K562 (cell line): ENCODE data around the gene CARD11. TPM values are rescaled to one million over a fixed set of nuclear protein-coding genes. Genes with fewer than 3 reads are reported as not detected.

ENCODE experiments used
- ATAC-seq: fragments of 200-7000 bp; cut with Tn5 transposase; 3 replicates; pipeline ENCODE4 v1.9.1; 2020; ENCODE audit warnings: moderate library complexity
- BruUV-seq: library from RNA; stranded (reverse); fragments of 400-500 nt; replicated peaks from 2 replicates; lab custom pipeline; 2021; lab: Mats Ljungman, UMichigan
- CTCF ChIA-PET: fragments of 300-600 bp; formaldehyde crosslinking; extraction: SDS; loops from one replicate; lab custom pipeline; 2021; ENCODE audit warnings: low intra/inter-chr PET ratio; lab: Yijun Ruan, JAX
- POLR2A ChIA-PET: fragments of 300-600, 350-650 bp; sonication (Branson Sonifier 250); formaldehyde crosslinking; extraction: SDS; loops from one replicate; lab custom pipeline; 2021; ENCODE audit warnings: antibody characterized with exemption, inconsistent platforms; lab: Yijun Ruan, JAX
- DNase-seq, 4 experiments: peaks; one replicate each; pipeline versions ENCODE4 v3.0.0 to v3.0.0-alpha.2; 2011 to 2018; ENCODE audit warnings: low spot score in 3 of 4, mixed read lengths in 3 of 4; ENCODE audit errors: extremely low read depth in 1 of 4
- FAIRE-seq: peaks from 2 replicates; lab custom pipeline; 2011; peaks lifted over from hg19 to GRCh38; lab: Jason Lieb, UNC
- H2AFZ ChIP-seq: 2 replicates; pipeline ENCODE4 v1.6.0; 2011; ENCODE audit warnings: low read depth, low read length, control low read depth, inconsistent platforms
- H3K27ac ChIP-seq: fragments of 200-600 bp; 3 replicates; pipeline ENCODE4 v1.8.0; 2011; ENCODE audit warnings: low read depth, mild to moderate bottlenecking, control low read depth, inconsistent platforms, low read length, moderate library complexity, mixed read lengths; ENCODE audit errors: extremely low read depth
- H3K27me3 ChIP-seq, 2 experiments: fragments of 300-600 bp in 1 of 2; 2 replicates in 1 of 2; 3 replicates in 1 of 2; pipeline versions ENCODE4 v1.6.0 to v1.8.0; 2011; ENCODE audit warnings: inconsistent platforms in 2 of 2, low read length in 2 of 2, mild to moderate bottlenecking in 1 of 2, mixed read lengths in 1 of 2, moderate library complexity in 1 of 2; ENCODE audit not compliant: control insufficient read depth in 2 of 2, insufficient read depth in 2 of 2
- H3K36me3 ChIP-seq: fragments of 300-600 bp; 3 replicates; pipeline ENCODE4 v1.8.0; 2011; ENCODE audit warnings: mild to moderate bottlenecking, low read length, inconsistent platforms; ENCODE audit not compliant: control insufficient read depth, insufficient read depth
- H3K4me1 ChIP-seq, 2 experiments: fragments of 200-600 bp in 1 of 2; replicated peaks in 1 of 2; 2 replicates in 1 of 2; 3 replicates in 1 of 2; pipeline versions ENCODE4 v1.5.1 to v1.8.0; 2011; ENCODE audit warnings: inconsistent platforms in 2 of 2, low read length in 2 of 2, mild to moderate bottlenecking in 1 of 2, mixed read lengths in 1 of 2, moderate library complexity in 1 of 2; ENCODE audit not compliant: control insufficient read depth in 2 of 2, insufficient read depth in 2 of 2
- H3K4me2 ChIP-seq: 2 replicates; pipeline ENCODE4 v1.6.1; 2011; ENCODE audit warnings: low read length, control low read depth, inconsistent platforms, mixed read lengths; ENCODE audit not compliant: insufficient read depth
- H3K4me3 ChIP-seq: fragments of 200-600 bp; sonication (generic), shearing (Covaris generic); 2 replicates; pipeline ENCODE4 v1.5.1; 2016; ENCODE audit warnings: control low read depth, inconsistent platforms
- H3K79me2 ChIP-seq: fragments of 200-600 bp; 3 replicates; pipeline ENCODE4 v1.8.0; 2011; ENCODE audit warnings: low read length, inconsistent platforms; ENCODE audit not compliant: control insufficient read depth, insufficient read depth
- H3K9ac ChIP-seq, 2 experiments: 2 replicates each; pipeline versions ENCODE4 v1.6.0 to v1.6.1; 2011; ENCODE audit warnings: low read depth in 2 of 2, low read length in 2 of 2, control low read depth in 1 of 2, inconsistent platforms in 1 of 2, mild to moderate bottlenecking in 1 of 2, mixed read lengths in 1 of 2; ENCODE audit not compliant: insufficient read depth in 1 of 2
- H3K9me1 ChIP-seq: one replicate; pipeline ENCODE4 v1.6.0; 2011; ENCODE audit warnings: inconsistent platforms, mild to moderate bottlenecking, low read length, moderate library complexity; ENCODE audit not compliant: control insufficient read depth, insufficient read depth
- H3K9me3 ChIP-seq: replicated peaks from 2 replicates; pipeline ENCODE4 v1.5.1; 2011; ENCODE audit warnings: low read depth, low read length, inconsistent platforms; ENCODE audit not compliant: control insufficient read depth, insufficient read depth
- H4K20me1 ChIP-seq: replicated peaks from 2 replicates; pipeline ENCODE4 v1.6.1; 2011; ENCODE audit warnings: low read length, inconsistent platforms, mixed read lengths; ENCODE audit not compliant: control insufficient read depth, insufficient read depth
- DMBX1 ChIP-seq: fragments of 250-450 bp; sonication (Bioruptor Pico); IDR thresholded peaks from 2 replicates; pipeline ENCODE4 v1.8.0; 2022; ENCODE audit warnings: inconsistent platforms, mild to moderate bottlenecking, moderate library complexity, borderline replicate concordance
- EGR1 ChIP-seq: fragments of 450-650 bp; conservative IDR thresholded peaks from 2 replicates; pipeline ENCODE4 v1.6.1; 2017; ENCODE audit warnings: mild to moderate bottlenecking
- EWSR1 ChIP-seq: fragments of 450-650 bp; IDR thresholded peaks from 2 replicates; pipeline ENCODE4 v1.6.1; 2018; ENCODE audit warnings: borderline replicate concordance, mild to moderate bottlenecking, low read depth, moderate library complexity; ENCODE audit not compliant: partially characterized antibody
- MCM5 ChIP-seq: fragments of 450-650 bp; IDR thresholded peaks from 2 replicates; pipeline ENCODE4 v1.6.1; 2016; ENCODE audit warnings: low read depth
- NRF1 ChIP-seq, 2 experiments: fragments of 450-650 bp; IDR thresholded peaks in 1 of 2; conservative IDR thresholded peaks in 1 of 2; 2 replicates each; pipeline ENCODE4 v1.6.1; 2014; ENCODE audit warnings: mild to moderate bottlenecking in 2 of 2
- PCBP1 ChIP-seq: fragments of 200-400 bp; formaldehyde crosslinking; IDR thresholded peaks from 2 replicates; pipeline ENCODE4 v1.6.1; 2018; ENCODE audit warnings: mild to moderate bottlenecking, low read depth, low read length; ENCODE audit not compliant: poor library complexity, severe bottlenecking
- REST ChIP-seq, 2 experiments: fragments of 450-650 bp; formaldehyde crosslinking in 1 of 2; IDR thresholded peaks; 2 replicates each; pipeline versions ENCODE4 v1.4.0 to v1.6.1; 2014 to 2020; ENCODE audit warnings: mild to moderate bottlenecking in 2 of 2, borderline replicate concordance in 1 of 2, low read depth in 1 of 2
- RFX1 ChIP-seq: fragments of 450-650 bp; IDR thresholded peaks from 2 replicates; pipeline ENCODE4 v1.6.1; 2016; ENCODE audit warnings: mild to moderate bottlenecking, moderate library complexity
- TBP ChIP-seq: optimal IDR thresholded peaks from 2 replicates; pipeline ENCODE3; 2011; ENCODE audit warnings: low read depth, low read length, improper control_type of control experiment
- ZFP1 ChIP-seq: fragments of 450-650 bp; formaldehyde crosslinking; IDR thresholded peaks from 2 replicates; pipeline ENCODE4 v1.4.0; 2020; ENCODE audit warnings: mild to moderate bottlenecking, mixed read lengths
- ZNF384 ChIP-seq: IDR thresholded peaks from 2 replicates; pipeline ENCODE4 v1.6.1; 2012; ENCODE audit warnings: low read depth, low read length, improper control_type of control experiment
- WGBS: fragments of 100-300 bp; shearing (Covaris generic); methylation state at CpG from one replicate; pipeline ENCODE4 v1.1.6; 2016; ENCODE audit warnings: low coverage, mixed read lengths; ENCODE audit not compliant: insufficient coverage; ENCODE audit errors: missing lambda C conversion rate; 5-methylcytosine and 5-hydroxymethylcytosine counted together
- in situ Hi-C: fragments of 300-500 bp; cut with MboI; formaldehyde crosslinking; loops from 4 replicates; pipeline ENCODE4 v1.15.0; 2018; ENCODE audit warnings: inconsistent platforms, mixed read lengths
- intact Hi-C: fragments of 100-400 bp; cut with micrococcal nuclease; formaldehyde crosslinking; loops from 2 replicates; pipeline ENCODE4 v1.14.2; 2022
- polyA plus RNA-seq, 8 experiments: library from polyadenylated mRNA; depleted of rRNA in 4 of 8; stranded (reverse) in 5 of 8; unstranded in 3 of 8; fragments of >200 nt; fragmentation: Nextera tagmentation in 2 of 8; fragmentation: Illumina TruSeq in 1 of 8; extraction: Ambion mirVana in 2 of 8; extraction: Trizol in 1 of 8; gene quantifications; 2 replicates each; pipeline versions ENCODE4 v1.2.1 to v1.2.3, GENCODE V29; 2011 to 2014; ENCODE audit warnings: inconsistent platforms in 1 of 8, missing spikeins in 1 of 8
- total RNA-seq, 7 experiments: library from RNA; depleted of rRNA in 6 of 7; stranded (reverse); fragments of >200 nt in 6 of 7; fragmentation: Illumina TruSeq in 2 of 7; extraction: Trizol in 2 of 7; gene quantifications; 2 replicates each; pipeline versions ENCODE4 v1.2.1 to v1.2.3, GENCODE V29; 2011 to 2021; ENCODE audit warnings: low replicate concordance in 1 of 7
- TF ChIP-seq, protein P1 (sequence below): fragments of 450-650 bp; formaldehyde crosslinking; conservative IDR thresholded peaks from 2 replicates; pipeline ENCODE4 v1.4.0; 2022; ENCODE audit warnings: mild to moderate bottlenecking, missing genetic modification characterization
- TF ChIP-seq, protein P2 (sequence below): sonication (generic); formaldehyde crosslinking; IDR thresholded peaks from 2 replicates; pipeline ENCODE4 v1.8.1; 2022; ENCODE audit warnings: missing genetic modification reagents

Gene CARD11
- total and polyA plus RNA-seq, 9 of the 15 experiments (the other 6 are each of a cell fraction or from before 2014, with no cell fraction given), result 0.07 to 12.8 (median 5.7) TPM

GRCh38 chr7:3010161-3010560 lies 33.5 kb downstream of the CARD11 start:
- no peak for DNase-seq
- intact Hi-C loops, result no loop called here
- Histone ChIP-seq H3K4me2 (no peak overlapping the region), H3K27ac (no peak overlapping the region), H3K9me1 (no peaks in the 10 kb centered on the region), H3K36me3 (no peaks in the 10 kb centered on the region), H3K4me1 (0 out of 5 replicates have a peak, but pooled peaks cover 0 to 4% of the 10 kb centered on the region in 2 experiments), H2AFZ (no peak overlapping the region), H4K20me1 (no peaks in the 10 kb centered on the region), H3K9me3 (no peaks in the 10 kb centered on the region), H3K9ac (no peak overlapping the region), H3K4me3 (no peak overlapping the region), H3K27me3 (no peaks in the 10 kb centered on the region), H3K79me2 (no peaks in the 10 kb centered on the region)
- WGBS, result 24% methylated on average over 5 of the region's 7 CpGs
- ChIA-PET CTCF (no interaction called here), POLR2A (interaction anchor here (0.7 kb wide), 2 partner anchors 24 to 89 kb away, joined by 3 read pairs; no protein-coding TSS in a partner anchor)
- no peak for FAIRE-seq
- ATAC-seq, result no peak
- BruUV-seq, result no TSS peak
- in situ Hi-C loops, result no loop called here
- no peak for TF ChIP-seq REST (IDR thresholded peaks at IDR 0.05; ENCODE audit: borderline replicate concordance)
- TF ChIP-seq REST (CRISPR knock-in tag; IDR thresholded peaks at IDR 0.05; ENCODE audit: low read depth), result no peak
- no peak for TF ChIP-seq MCM5
- TF ChIP-seq, protein P1, sequence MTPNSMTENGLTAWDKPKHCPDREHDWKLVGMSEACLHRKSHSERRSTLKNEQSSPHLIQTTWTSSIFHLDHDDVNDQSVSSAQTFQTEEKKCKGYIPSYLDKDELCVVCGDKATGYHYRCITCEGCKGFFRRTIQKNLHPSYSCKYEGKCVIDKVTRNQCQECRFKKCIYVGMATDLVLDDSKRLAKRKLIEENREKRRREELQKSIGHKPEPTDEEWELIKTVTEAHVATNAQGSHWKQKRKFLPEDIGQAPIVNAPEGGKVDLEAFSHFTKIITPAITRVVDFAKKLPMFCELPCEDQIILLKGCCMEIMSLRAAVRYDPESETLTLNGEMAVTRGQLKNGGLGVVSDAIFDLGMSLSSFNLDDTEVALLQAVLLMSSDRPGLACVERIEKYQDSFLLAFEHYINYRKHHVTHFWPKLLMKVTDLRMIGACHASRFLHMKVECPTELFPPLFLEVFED (CRISPR knock-in tag), result no peak
- no peak for TF ChIP-seq EGR1
- no peak for TF ChIP-seq PCBP1
- no peak for TF ChIP-seq DMBX1 (CRISPR knock-in tag)
- TF ChIP-seq ZFP1 (CRISPR knock-in tag), result no peak
- no peak for TF ChIP-seq ZNF384
- TF ChIP-seq, protein P2, sequence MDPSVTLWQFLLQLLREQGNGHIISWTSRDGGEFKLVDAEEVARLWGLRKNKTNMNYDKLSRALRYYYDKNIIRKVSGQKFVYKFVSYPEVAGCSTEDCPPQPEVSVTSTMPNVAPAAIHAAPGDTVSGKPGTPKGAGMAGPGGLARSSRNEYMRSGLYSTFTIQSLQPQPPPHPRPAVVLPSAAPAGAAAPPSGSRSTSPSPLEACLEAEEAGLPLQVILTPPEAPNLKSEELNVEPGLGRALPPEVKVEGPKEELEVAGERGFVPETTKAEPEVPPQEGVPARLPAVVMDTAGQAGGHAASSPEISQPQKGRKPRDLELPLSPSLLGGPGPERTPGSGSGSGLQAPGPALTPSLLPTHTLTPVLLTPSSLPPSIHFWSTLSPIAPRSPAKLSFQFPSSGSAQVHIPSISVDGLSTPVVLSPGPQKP (CRISPR knock-in tag), result no peak
- TF ChIP-seq TBP, result no peak
- no peak for TF ChIP-seq EWSR1
- no peak for TF ChIP-seq NRF1 (conservative IDR thresholded peaks at IDR 0.05 in 1 of 2, IDR thresholded peaks at IDR 0.05 in 1 of 2)
- no peak for TF ChIP-seq RFX1
